CD8-positive, alpha-beta memory T cell (primary cell): ENCODE data around the gene ZNF41. TPM values are rescaled to one million over a fixed set of nuclear protein-coding genes. Genes with fewer than 3 reads are reported as not detected.

Source experiments
- CTCF ChIA-PET: fragments of 350-600 bp; sonication (Branson Sonifier 250); formaldehyde crosslinking; loops from one replicate; lab custom pipeline; 2021; ENCODE audit warnings: antibody characterized with exemption; lab: Charles Lee
- POLR2A ChIA-PET: fragments of 350-600 bp; sonication (Branson Sonifier 250); formaldehyde crosslinking; loops from one replicate; lab custom pipeline; 2021; ENCODE audit warnings: antibody characterized with exemption; lab: Charles Lee
- DNase-seq, 5 donors: peaks; one replicate each; pipeline versions ENCODE4 v3.0.0 to v3.0.0-alpha.2; 2020 to 2022; ENCODE audit warnings: mixed read lengths in 1 of 5
- H3K27ac ChIP-seq: one replicate; pipeline ENCODE4 v1.7.0; 2013; ENCODE audit warnings: low read depth, mild to moderate bottlenecking, low read length, moderate library complexity
- H3K27me3 ChIP-seq: 2 replicates; pipeline ENCODE4 v1.7.0; 2013; ENCODE audit warnings: low read length, mild to moderate bottlenecking; ENCODE audit not compliant: insufficient read depth, poor library complexity, severe bottlenecking
- H3K36me3 ChIP-seq: 2 replicates; pipeline ENCODE4 v1.7.0; 2013; ENCODE audit warnings: mild to moderate bottlenecking, low read length, moderate library complexity; ENCODE audit not compliant: insufficient read depth
- H3K4me1 ChIP-seq: 2 replicates; pipeline ENCODE4 v1.7.0; 2013; ENCODE audit warnings: mild to moderate bottlenecking, low read length, moderate library complexity; ENCODE audit not compliant: insufficient read depth
- H3K4me3 ChIP-seq: 2 replicates; pipeline ENCODE4 v1.7.0; 2013; ENCODE audit warnings: mild to moderate bottlenecking, low read length
- H3K9me3 ChIP-seq: 2 replicates; pipeline ENCODE4 v1.7.0; 2013; ENCODE audit warnings: mild to moderate bottlenecking, low read length
- H3K27ac Mint-ChIP-seq, 8 donors: one replicate each; pipeline ENCODE4 v1.8.0; 2020 to 2021; ENCODE audit warnings: mixed read lengths in 8 of 8, mild to moderate bottlenecking in 6 of 8, inconsistent platforms in 3 of 8, moderate library complexity in 3 of 8
- H3K27me3 Mint-ChIP-seq, 2 donors: one replicate each; pipeline ENCODE4 v1.8.0; 2020 to 2021; ENCODE audit warnings: mixed read lengths in 2 of 2, mild to moderate bottlenecking in 1 of 2, moderate library complexity in 1 of 2
- H3K36me3 Mint-ChIP-seq, 3 donors: one replicate each; pipeline ENCODE4 v1.8.0; 2020 to 2021; ENCODE audit warnings: mixed read lengths in 3 of 3, inconsistent platforms in 1 of 3, mild to moderate bottlenecking in 1 of 3
- H3K4me1 Mint-ChIP-seq, 3 donors: one replicate each; pipeline ENCODE4 v1.8.0; 2020 to 2021; ENCODE audit warnings: mixed read lengths in 3 of 3, inconsistent platforms in 1 of 3, mild to moderate bottlenecking in 1 of 3
- H3K4me3 Mint-ChIP-seq, 7 donors: one replicate each; pipeline ENCODE4 v1.8.0; 2020 to 2021; ENCODE audit warnings: mixed read lengths in 7 of 7, mild to moderate bottlenecking in 6 of 7, moderate library complexity in 4 of 7, inconsistent platforms in 2 of 7
- H3K9me3 Mint-ChIP-seq, 5 donors: one replicate each; pipeline ENCODE4 v1.8.0; 2020 to 2022; ENCODE audit warnings: mixed read lengths in 5 of 5, mild to moderate bottlenecking in 3 of 5, moderate library complexity in 2 of 5, inconsistent platforms in 1 of 5
- polyA plus RNA-seq: library from polyadenylated mRNA; unstranded; fragments of 300-500 nt; fragmentation: Illumina TruSeq; gene quantifications from one replicate; pipeline ENCODE4 v1.2.3, GENCODE V29; 2021
- total RNA-seq, 2 experiments: library from RNA; stranded (reverse); gene quantifications; one replicate each; pipeline ENCODE4 v1.2.3, GENCODE V29; 2021

The ZNF41 gene
- total and polyA plus RNA-seq, 3 experiments from 2014 or later = 7.0 to 11.9 (median 11.9) TPM

GRCh38 chrX:47430925-47431324, 52.1 kb downstream of the ZNF41 start:
- no peak for DNase-seq
- peaks cover 0 to 2% (median 0%) of the 10 kb centered on the region in 5 donors for H3K9me3 Mint-ChIP-seq
- no peaks in the 10 kb centered on the region for H3K9me3 ChIP-seq
- no peaks in the 10 kb centered on the region for H3K4me1 ChIP-seq
- no peaks in the 10 kb centered on the region for H3K27me3 ChIP-seq
- H3K4me1 Mint-ChIP-seq = no peaks in the 10 kb centered on the region
- H3K27ac Mint-ChIP-seq = no peak overlapping the region
- H3K36me3 Mint-ChIP-seq = peaks cover 0 to 3% (median 0%) of the 10 kb centered on the region in 3 donors
- peaks cover 0 to 4% of the 10 kb centered on the region in 2 donors for H3K27me3 Mint-ChIP-seq
- ChIA-PET CTCF (no interaction called here), POLR2A (no interaction called here)
- no peak overlapping the region for H3K27ac ChIP-seq
- no peak overlapping the region for H3K4me3 Mint-ChIP-seq
- no peak overlapping the region for H3K4me3 ChIP-seq
- H3K36me3 ChIP-seq = no peaks in the 10 kb centered on the region

- no peak overlapping the region for H3K27ac ChIP-seq
- no peaks in the 10 kb centered on the region for H3K27me3 ChIP-seq
- no peaks in the 10 kb centered on the region for H3K36me3 ChIP-seq
- H3K27me3 Mint-ChIP-seq = peaks cover 0 to 3% of the 10 kb centered on the region in 2 donors
- no peak for DNase-seq
- H3K36me3 Mint-ChIP-seq = peaks cover 0 to 13% (median 2%) of the 10 kb centered on the region in 3 donors
- CTCF ChIA-PET = no interaction called here
- no peaks in the 10 kb centered on the region for H3K9me3 ChIP-seq
- no peak overlapping the region for H3K4me3 Mint-ChIP-seq
- no peak overlapping the region for H3K4me3 ChIP-seq
- H3K9me3 Mint-ChIP-seq = peaks cover 0 to 5% (median 2%) of the 10 kb centered on the region in 5 donors
- no peaks in the 10 kb centered on the region for H3K4me1 Mint-ChIP-seq
- H3K4me1 ChIP-seq = no peaks in the 10 kb centered on the region
- POLR2A ChIA-PET = no interaction called here
- no peak overlapping the region for H3K27ac Mint-ChIP-seq
These were observed 60.6 kb downstream of the ZNF41 start for GRCh38 chrX:47422444-47422843.

GRCh38 chrX:47420962-47421361, 62.1 kb downstream of the ZNF41 start:
- Mint-ChIP-seq H3K4me3 (no peak overlapping the region), H3K36me3 (peaks cover 0 to 13% (median 2%) of the 10 kb centered on the region in 3 donors), H3K27me3 (peaks cover 0 to 3% of the 10 kb centered on the region in 2 donors), H3K9me3 (peaks cover 0 to 15% (median 4%) of the 10 kb centered on the region in 5 donors), H3K27ac (no peak overlapping the region), H3K4me1 (no peaks in the 10 kb centered on the region)
- no peak overlapping the region for H3K4me3 ChIP-seq
- no peaks in the 10 kb centered on the region for H3K36me3 ChIP-seq
- no peaks in the 10 kb centered on the region for H3K9me3 ChIP-seq
- no peaks in the 10 kb centered on the region for H3K27me3 ChIP-seq
- no peak for DNase-seq
- H3K27ac ChIP-seq = no peak overlapping the region
- ChIA-PET POLR2A (no interaction called here), CTCF (no interaction called here)
- H3K4me1 ChIP-seq = no peaks in the 10 kb centered on the region

- H3K9me3 ChIP-seq = no peaks in the 10 kb centered on the region
- POLR2A ChIA-PET = no interaction called here
- no peak overlapping the region for H3K27ac ChIP-seq
- CTCF ChIA-PET = no interaction called here
- Mint-ChIP-seq H3K36me3 (peaks cover 0 to 13% (median 2%) of the 10 kb centered on the region in 3 donors), H3K9me3 (peaks cover 0 to 19% (median 6%) of the 10 kb centered on the region in 5 donors), H3K27ac (peak overlapping the region in 1 of 8 donors; percentile 55), H3K4me3 (no peak overlapping the region), H3K4me1 (no peaks in the 10 kb centered on the region), H3K27me3 (peaks cover 0 to 1% of the 10 kb centered on the region in 2 donors)
- no peaks in the 10 kb centered on the region for H3K4me1 ChIP-seq
- H3K27me3 ChIP-seq = no peaks in the 10 kb centered on the region
- no peak overlapping the region for H3K4me3 ChIP-seq
- no peaks in the 10 kb centered on the region for H3K36me3 ChIP-seq
- DNase-seq = no peak
These were observed 62.8 kb downstream of the ZNF41 start for GRCh38 chrX:47420265-47420664.

GRCh38 chrX:47413179-47413594, 69.8 kb downstream of the ZNF41 start:
- no peak overlapping the region for H3K4me3 Mint-ChIP-seq
- Histone ChIP-seq H3K27ac (no peak overlapping the region), H3K9me3 (peaks cover 11% of the 10 kb centered on the region), H3K36me3 (no peaks in the 10 kb centered on the region), H3K4me1 (no peaks in the 10 kb centered on the region), H3K27me3 (no peaks in the 10 kb centered on the region), H3K4me3 (no peak overlapping the region)
- H3K4me1 Mint-ChIP-seq = no peaks in the 10 kb centered on the region
- peaks cover 0 to 4% of the 10 kb centered on the region in 2 donors for H3K27me3 Mint-ChIP-seq
- peaks cover 11 to 39% (median 28%) of the 10 kb centered on the region in 3 donors for H3K36me3 Mint-ChIP-seq
- POLR2A ChIA-PET = no interaction called here
- CTCF ChIA-PET = no interaction called here
- no peak for DNase-seq
- no peak overlapping the region for H3K27ac Mint-ChIP-seq
- H3K9me3 Mint-ChIP-seq = peaks cover 0 to 54% (median 44%) of the 10 kb centered on the region in 5 donors

Other genes with a start within 250 kb of the ZNF41 start
- under 1 TPM; 0.60 to 0.79 TPM for gene ZNF157, start 112.6 kb downstream of the ZNF41 start, total RNA-seq
- not detected for gene ZNF157, start 112.6 kb downstream of the ZNF41 start, polyA plus RNA-seq
- 10 to 100 TPM; 85.0 to 88.6 TPM for gene ARAF, start 78.0 kb upstream of the ZNF41 start, total RNA-seq
- gene ARAF, start 78.0 kb upstream of the ZNF41 start, polyA plus RNA-seq = 99.4 TPM
- 1 to 10 TPM; 6.9 to 7.8 TPM for gene TIMP1, start 99.2 kb upstream of the ZNF41 start, total RNA-seq
- gene TIMP1, start 99.2 kb upstream of the ZNF41 start, polyA plus RNA-seq = 170 TPM
- gene SYN1, start 136.6 kb upstream of the ZNF41 start, total RNA-seq = under 1 TPM; 0.35 to 0.60 TPM
- 0.94 TPM for gene SYN1, start 136.6 kb upstream of the ZNF41 start, polyA plus RNA-seq
- 1 to 10 TPM; 1.8 to 2.3 TPM for gene CFP, start 146.7 kb upstream of the ZNF41 start, total RNA-seq
- gene CFP, start 146.7 kb upstream of the ZNF41 start, polyA plus RNA-seq = 1.4 TPM
- 10 to 100 TPM; 60.8 to 62.3 TPM for gene ELK1, start 167.3 kb upstream of the ZNF41 start, total RNA-seq
- 21.9 TPM for gene ELK1, start 167.3 kb upstream of the ZNF41 start, polyA plus RNA-seq
- 100 to 1,000 TPM; 159 to 168 TPM for gene UXT, start 176.0 kb upstream of the ZNF41 start, total RNA-seq
- 286 TPM for gene UXT, start 176.0 kb upstream of the ZNF41 start, polyA plus RNA-seq